Superior temporal gyrus (tissue), 1 donor: ENCODE measurements around the gene PLEKHG5.

Experiments used
- DNase-seq: peaks from one replicate; pipeline ENCODE4 v3.0.0-alpha.2; 2016; ENCODE audit errors: extremely low spot score

Gene PLEKHG5

GRCh38 chr1:6491480-6491962, at the start of gene PLEKHG5:
Gene PLEKHG5 (minus strand): TSS chr1:6491667. CDS start chr1:6477571, 14,096 bp downstream.
- DNase-seq, result no peak

DNA sequence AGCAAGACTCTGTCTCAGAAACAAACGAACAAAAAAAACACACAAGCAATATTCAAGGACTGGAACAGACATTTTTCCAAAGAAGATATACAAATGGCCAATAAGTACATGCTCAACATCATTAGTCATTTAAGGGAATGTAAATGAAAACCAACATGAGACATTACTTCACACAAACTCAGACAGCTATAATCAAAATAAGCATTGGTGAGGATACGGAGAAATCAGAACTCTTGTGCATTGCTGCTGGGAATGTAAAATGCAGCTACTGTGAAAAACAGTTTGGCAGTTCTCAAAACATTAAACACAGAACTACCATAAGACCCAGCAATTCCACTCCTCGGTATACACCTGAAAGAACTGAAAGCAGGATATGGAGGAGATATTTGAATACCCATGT, 47.5 kb upstream of the PLEKHG5 start:
- DNase-seq, result no peak

DNA sequence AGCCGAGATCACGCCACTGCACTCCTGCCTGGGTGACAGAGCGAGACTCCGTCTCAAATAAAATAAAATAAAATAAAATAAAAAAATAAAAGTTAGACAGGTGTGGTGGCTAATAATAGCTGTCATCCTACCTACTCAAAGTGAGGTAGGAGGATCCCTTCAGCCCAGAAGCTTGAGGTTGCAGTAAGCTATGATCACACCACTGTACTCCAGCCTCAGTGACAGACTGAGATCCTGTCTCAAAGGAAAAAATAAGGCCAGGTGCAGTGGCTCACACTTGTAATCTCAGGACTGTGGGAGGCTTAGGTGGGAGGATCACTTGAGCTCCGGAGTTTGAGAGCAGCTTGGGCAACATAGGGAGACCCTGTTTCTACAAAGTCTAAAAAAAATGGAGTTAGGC, 44.8 kb upstream of the PLEKHG5 start:
- DNase-seq, result no peak

DNA sequence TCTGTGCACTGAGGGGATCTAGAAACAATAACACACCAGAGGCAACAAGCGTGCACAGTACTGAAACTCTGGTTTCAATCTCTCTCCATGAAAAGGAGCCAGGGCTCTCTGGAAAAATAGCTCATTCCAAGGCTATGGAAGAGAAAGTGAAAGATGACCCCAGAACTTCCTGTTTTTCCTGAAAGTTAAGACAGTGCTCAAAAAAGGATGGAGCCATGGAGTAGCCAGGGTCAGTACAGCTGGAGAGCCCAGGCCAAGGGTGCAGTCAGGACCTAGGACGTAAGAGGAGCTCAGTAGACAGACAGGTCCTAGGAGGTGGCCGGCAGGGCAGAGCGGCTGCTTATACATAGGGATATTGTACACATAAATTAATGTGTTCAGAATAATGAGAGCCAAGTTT, 43.7 kb upstream of the PLEKHG5 start:
- DNase-seq, result no peak

- no peak for DNase-seq
These were observed 42.9 kb upstream of the PLEKHG5 start for GRCh38 chr1:6534248-6534822.

- DNase-seq, result no peak
These were observed 40.5 kb upstream of the PLEKHG5 start for GRCh38 chr1:6531996-6532395.

DNA sequence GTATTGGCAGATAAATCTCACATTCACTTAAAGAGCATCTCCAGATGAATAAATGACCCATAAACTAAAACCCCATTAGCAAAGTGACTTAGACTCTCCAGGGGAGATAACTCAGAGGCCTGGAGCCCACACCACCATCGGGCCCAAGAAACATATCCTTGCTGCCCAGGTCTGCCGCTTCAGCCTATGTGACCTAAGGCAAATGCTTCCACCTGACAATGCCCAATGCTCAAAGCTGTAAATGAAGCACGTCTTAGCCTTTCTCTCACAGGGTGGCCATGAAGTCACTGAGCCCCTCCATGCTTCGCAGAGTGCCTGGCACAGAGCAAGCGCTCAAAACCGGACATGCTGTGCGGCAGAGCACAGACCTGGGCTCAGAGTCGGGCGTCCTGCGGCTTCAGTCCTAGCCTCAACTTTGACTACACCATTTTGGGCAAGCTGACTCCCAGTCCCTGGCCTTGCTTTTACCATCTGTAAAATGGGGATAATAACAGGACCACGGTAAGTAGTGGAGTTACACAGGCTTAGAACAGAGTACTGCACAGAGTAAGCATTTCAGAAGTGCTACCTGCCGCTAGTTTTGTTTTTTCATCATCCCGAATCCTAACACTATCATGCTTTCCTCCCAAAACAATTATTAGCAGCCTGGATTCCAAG, 39.2 kb upstream of the PLEKHG5 start:
- DNase-seq, result no peak

GRCh38 chr1:6528492-6528891, 37.0 kb upstream of the PLEKHG5 start:
- DNase-seq, result no peak

GRCh38 chr1:6526316-6526715, 34.8 kb upstream of the PLEKHG5 start:
- DNase-seq, result no peak

DNA sequence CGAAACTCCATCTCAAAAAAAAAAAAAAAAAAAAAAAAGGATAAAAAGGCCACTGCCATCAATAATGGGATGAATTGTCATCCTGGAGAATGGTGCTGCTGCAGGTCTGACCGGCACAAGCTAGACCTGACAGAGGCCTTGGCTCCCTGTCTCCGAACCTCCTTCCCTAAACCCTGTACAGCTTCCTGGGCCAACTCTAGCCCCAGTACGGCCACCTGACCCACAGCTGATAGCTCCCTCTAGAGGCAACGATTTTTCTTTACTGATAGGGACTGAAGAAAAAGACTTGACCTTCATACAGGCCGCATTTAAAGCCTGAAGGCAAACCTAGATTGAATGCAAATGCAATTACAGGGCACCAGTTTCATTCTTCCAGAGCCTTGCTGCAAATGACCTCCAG, 32.1 kb upstream of the PLEKHG5 start:
- peak; percentile 52 for DNase-seq

DNA sequence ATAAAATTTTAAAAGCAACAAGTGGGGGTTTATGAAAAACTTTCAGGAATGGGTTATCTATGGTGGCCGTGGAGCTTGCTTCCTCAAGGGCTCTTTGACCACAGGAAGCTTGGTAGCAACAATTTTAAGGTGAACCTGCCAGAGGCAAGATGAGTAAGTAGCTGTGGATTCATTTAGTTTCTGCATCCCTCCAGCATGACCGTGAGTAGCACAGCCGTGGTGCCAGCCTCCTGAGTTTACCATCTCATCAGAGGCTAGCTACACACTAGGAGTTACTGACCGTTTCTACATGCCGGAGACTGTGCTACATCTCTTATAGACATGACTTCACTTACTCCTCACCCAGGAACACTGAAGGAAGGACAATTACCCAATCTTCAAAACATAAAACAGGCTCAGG, 30.1 kb upstream of the PLEKHG5 start:
- no peak for DNase-seq

DNA sequence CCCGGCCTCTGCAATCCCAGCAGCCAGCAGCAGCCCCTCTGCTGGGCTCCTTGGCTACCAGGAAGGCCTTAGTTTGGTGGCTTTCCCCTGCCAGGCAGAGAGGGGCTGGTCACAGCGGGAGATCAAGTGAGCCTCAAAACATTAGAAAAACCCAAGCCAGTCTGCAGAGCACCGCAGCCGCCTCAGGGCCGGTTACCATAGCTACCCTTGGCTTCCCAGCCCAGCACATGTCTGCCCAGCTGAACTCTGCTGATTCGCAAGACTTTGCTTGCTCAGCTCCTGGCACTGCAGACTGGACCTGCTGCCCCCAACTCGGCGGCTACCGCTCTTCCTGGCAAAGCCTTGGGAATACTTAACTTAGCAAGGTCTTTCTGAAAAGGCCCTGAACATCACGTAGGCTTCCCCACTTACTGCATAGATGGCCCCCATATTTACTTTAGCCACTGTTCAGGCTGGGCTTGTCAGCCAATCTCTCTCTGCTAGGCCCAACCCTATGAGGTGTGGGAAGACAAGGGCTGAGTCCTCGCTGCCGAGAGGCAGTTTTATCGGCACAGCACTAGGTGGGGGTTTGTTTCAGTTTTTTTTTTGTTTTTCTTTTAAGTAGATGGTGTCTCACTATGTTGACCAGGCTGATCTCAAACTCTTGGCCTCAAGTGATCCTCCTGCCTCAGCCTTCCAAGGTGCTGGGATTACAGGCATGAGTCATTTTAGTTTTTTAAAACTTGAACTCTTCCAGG, 28.6 kb upstream of the PLEKHG5 start:
- DNase-seq, result peak; percentile 55

DNA sequence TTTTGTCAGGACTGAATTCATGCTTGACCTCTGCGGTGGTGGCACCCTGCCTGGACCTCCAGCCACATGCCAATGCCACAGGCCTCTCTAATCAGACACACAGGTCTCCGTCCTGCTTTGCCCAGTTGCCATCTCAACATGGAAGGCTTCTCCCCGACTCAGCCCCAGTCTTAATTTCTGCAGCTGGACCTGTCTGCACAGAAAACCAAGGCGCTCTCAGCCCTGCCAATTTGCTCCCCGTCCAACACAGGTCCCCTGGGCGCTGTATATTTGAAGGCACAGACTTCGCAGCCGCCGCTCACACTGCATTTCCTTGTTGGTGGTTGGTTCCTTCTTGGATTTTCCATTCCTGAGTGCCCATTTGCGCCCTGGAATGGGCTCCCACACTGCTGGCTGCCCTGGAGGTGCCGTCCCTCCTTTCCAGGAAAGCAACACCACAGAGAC, 28.0 kb upstream of the PLEKHG5 start:
- DNase-seq, result no peak

- no peak for DNase-seq
These were observed 26.0 kb upstream of the PLEKHG5 start for GRCh38 chr1:6517435-6517851.

- DNase-seq, result no peak
These were observed 24.3 kb upstream of the PLEKHG5 start for GRCh38 chr1:6515771-6516170.

GRCh38 chr1:6513320-6513801, 21.9 kb upstream of the PLEKHG5 start:
- no peak for DNase-seq

DNA sequence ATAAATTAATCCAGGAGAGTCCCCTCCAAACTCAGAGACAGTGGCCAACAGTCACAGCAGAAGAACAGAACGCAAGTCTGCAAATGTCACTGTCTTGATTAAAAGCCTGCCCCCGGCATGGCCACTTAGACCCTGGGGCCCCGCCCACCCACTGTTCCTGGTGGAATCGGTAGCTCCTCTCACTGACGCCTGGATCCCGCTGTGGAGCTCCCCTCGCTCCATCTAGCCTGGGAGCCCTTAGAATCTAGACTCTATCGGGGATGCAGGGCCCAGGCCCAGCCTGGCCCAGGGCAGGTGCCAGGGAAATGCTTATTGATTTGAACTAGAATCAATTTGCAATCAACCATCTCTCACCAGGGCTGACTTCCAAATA, 21.4 kb upstream of the PLEKHG5 start:
- no peak for DNase-seq

GRCh38 chr1:6512245-6512907, 20.9 kb upstream of the PLEKHG5 start:
- DNase-seq, result no peak

DNA sequence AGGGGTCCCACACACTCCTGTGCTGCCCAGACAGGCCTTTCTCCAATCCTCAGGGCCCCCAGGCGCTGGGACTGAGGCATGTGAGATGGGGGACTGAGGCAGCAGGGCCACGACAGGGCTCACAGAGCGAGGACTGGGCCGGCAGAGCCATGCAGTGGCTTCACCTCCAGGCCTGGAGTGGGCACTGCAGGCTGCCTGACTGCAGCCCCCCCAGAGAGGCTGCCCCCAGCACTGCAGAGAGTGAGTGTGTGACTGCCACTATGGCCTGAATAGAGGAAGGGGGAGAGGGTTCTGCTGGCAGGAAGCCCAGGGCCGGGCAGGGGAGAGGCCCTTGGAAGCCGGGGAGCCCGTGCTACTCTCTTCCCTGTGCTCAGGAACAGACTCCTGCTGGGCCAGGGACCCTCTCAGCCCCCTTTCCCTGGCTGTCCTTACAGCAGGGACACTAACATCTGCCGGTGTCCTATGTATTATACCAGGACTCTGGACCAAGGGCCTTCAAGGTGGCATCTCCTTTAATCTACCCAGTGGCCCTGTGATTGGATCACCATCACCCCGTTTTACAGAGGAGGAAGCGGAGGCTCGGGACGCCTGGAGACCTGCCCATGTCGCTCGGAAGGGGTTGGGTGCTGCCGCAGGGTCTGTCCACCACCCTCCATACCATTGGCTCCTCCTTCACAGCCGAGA, 20.2 kb upstream of the PLEKHG5 start:
- DNase-seq, result no peak

GRCh38 chr1:6511056-6511455, 19.6 kb upstream of the PLEKHG5 start:
- no peak for DNase-seq

- no peak for DNase-seq
These were observed 19.0 kb upstream of the PLEKHG5 start for GRCh38 chr1:6510493-6510892.

GRCh38 chr1:6509919-6510291, 18.4 kb upstream of the PLEKHG5 start:
- DNase-seq, result no peak
